K562 (cell line): Measurements from ENCODE around the gene WASL. TPM values are rescaled to one million over a fixed set of nuclear protein-coding genes. Genes with fewer than 3 reads are reported as not detected.

Experiments
- BRD9 ChIP-seq: fragments of 450-650 bp; IDR thresholded peaks from 2 replicates; pipeline ENCODE4 v1.6.1; 2018; ENCODE audit warnings: low read depth; ENCODE audit not compliant: partially characterized antibody
- FOXA1 ChIP-seq: fragments of 450-650 bp; IDR thresholded peaks from 2 replicates; pipeline ENCODE4 v1.6.1; 2016; ENCODE audit warnings: mild to moderate bottlenecking, borderline replicate concordance
- GTF2A2 ChIP-seq: IDR thresholded peaks from 2 replicates; pipeline ENCODE4 v1.6.1; 2016; ENCODE audit warnings: mild to moderate bottlenecking, missing genetic modification characterization, missing compliant biosample characterization
- MEF2A ChIP-seq: IDR thresholded peaks from 2 replicates; pipeline ENCODE4 v1.6.1; 2011; ENCODE audit warnings: low read depth, mild to moderate bottlenecking, low read length, moderate library complexity; ENCODE audit not compliant: control insufficient read depth
- MYC ChIP-seq, 2 experiments: fragments of 250-450 bp in 1 of 2; sonication (Bioruptor Pico) in 1 of 2; IDR thresholded peaks; 2 replicates each; pipeline versions ENCODE4 v1.5.1 to v1.6.1; 2012 to 2021; ENCODE audit warnings: low read depth in 2 of 2, borderline replicate concordance in 1 of 2, improper control_type of control experiment in 1 of 2, low read length in 1 of 2, mild to moderate bottlenecking in 1 of 2, moderate library complexity in 1 of 2
- NCOR1 ChIP-seq: fragments of 450-650 bp; IDR thresholded peaks from 2 replicates; pipeline ENCODE4 v1.6.1; 2016; ENCODE audit warnings: mild to moderate bottlenecking, moderate library complexity
- PHF20 ChIP-seq: fragments of 450-650 bp; IDR thresholded peaks from 2 replicates; pipeline ENCODE4 v1.6.1; 2018; ENCODE audit not compliant: partially characterized antibody
- PRMT5 ChIP-seq: sonication (generic); formaldehyde crosslinking; IDR thresholded peaks from 2 replicates; pipeline ENCODE4 v1.5.0; 2020; ENCODE audit warnings: missing genetic modification reagents
- TEAD4 ChIP-seq, 2 experiments: sonication (generic) in 1 of 2; formaldehyde crosslinking in 1 of 2; IDR thresholded peaks; 2 replicates each; pipeline versions ENCODE4 v1.6.1 to v1.8.0; 2012 to 2022; ENCODE audit warnings: borderline replicate concordance in 1 of 2, inconsistent platforms in 1 of 2, low read length in 1 of 2, mild to moderate bottlenecking in 1 of 2, missing genetic modification reagents in 1 of 2
- ZNF707 ChIP-seq: fragments of 250-450 bp; sonication (Bioruptor Pico); conservative IDR thresholded peaks from 2 replicates; pipeline ENCODE4 v1.8.0; 2022; ENCODE audit warnings: inconsistent platforms, mild to moderate bottlenecking, moderate library complexity
- polyA plus RNA-seq, 8 experiments: library from polyadenylated mRNA; depleted of rRNA in 4 of 8; stranded (reverse) in 5 of 8; unstranded in 3 of 8; fragments of >200 nt; fragmentation: Nextera tagmentation in 2 of 8; fragmentation: Illumina TruSeq in 1 of 8; extraction: Ambion mirVana in 2 of 8; extraction: Trizol in 1 of 8; gene quantifications; 2 replicates each; pipeline versions ENCODE4 v1.2.1 to v1.2.3, GENCODE V29; 2011 to 2014; ENCODE audit warnings: inconsistent platforms in 1 of 8, missing spikeins in 1 of 8
- total RNA-seq, 7 experiments: library from RNA; depleted of rRNA in 6 of 7; stranded (reverse); fragments of >200 nt in 6 of 7; fragmentation: Illumina TruSeq in 2 of 7; extraction: Trizol in 2 of 7; gene quantifications; 2 replicates each; pipeline versions ENCODE4 v1.2.1 to v1.2.3, GENCODE V29; 2011 to 2021; ENCODE audit warnings: low replicate concordance in 1 of 7
- TF ChIP-seq, protein P1 (sequence below): fragments of 250-450 bp; sonication (Bioruptor Pico); IDR thresholded peaks from 2 replicates; pipeline ENCODE4 v1.4.0; 2020
- TF ChIP-seq, protein P2 (sequence below): IDR thresholded peaks from 2 replicates; pipeline ENCODE4 v1.6.1; 2012; ENCODE audit warnings: low read depth, low read length, improper control_type of control experiment, borderline replicate concordance
- TF ChIP-seq, protein P3 (sequence below): IDR thresholded peaks from 2 replicates; pipeline ENCODE4 v1.6.1; 2016; ENCODE audit warnings: missing genetic modification characterization, missing compliant biosample characterization

Gene WASL
- total and polyA plus RNA-seq, 9 of the 15 experiments (the other 6 are each of a cell fraction or from before 2014, with no cell fraction given) = 3.2 to 13.9 (median 8.3) TPM

DNA sequence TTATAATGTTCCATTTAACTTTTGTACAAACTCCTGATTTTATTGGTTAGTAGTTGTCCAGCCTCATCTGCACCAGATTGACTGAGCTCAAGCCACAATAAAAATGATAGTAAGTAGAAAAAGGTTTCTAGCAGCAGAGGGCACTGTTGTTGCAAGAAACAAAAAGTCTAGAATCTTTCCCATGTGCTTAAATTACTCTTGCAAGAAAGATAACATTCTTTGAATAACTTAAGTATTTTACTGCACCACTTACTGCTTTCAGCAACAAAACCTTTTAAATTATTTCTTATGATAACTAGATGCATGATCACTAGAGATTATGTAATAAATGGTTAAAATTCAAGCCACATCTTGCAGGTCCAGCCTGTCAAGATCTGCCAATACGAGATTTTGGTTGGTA is 66.1 kb downstream of the WASL start (continued):
- TF ChIP-seq, protein P1, sequence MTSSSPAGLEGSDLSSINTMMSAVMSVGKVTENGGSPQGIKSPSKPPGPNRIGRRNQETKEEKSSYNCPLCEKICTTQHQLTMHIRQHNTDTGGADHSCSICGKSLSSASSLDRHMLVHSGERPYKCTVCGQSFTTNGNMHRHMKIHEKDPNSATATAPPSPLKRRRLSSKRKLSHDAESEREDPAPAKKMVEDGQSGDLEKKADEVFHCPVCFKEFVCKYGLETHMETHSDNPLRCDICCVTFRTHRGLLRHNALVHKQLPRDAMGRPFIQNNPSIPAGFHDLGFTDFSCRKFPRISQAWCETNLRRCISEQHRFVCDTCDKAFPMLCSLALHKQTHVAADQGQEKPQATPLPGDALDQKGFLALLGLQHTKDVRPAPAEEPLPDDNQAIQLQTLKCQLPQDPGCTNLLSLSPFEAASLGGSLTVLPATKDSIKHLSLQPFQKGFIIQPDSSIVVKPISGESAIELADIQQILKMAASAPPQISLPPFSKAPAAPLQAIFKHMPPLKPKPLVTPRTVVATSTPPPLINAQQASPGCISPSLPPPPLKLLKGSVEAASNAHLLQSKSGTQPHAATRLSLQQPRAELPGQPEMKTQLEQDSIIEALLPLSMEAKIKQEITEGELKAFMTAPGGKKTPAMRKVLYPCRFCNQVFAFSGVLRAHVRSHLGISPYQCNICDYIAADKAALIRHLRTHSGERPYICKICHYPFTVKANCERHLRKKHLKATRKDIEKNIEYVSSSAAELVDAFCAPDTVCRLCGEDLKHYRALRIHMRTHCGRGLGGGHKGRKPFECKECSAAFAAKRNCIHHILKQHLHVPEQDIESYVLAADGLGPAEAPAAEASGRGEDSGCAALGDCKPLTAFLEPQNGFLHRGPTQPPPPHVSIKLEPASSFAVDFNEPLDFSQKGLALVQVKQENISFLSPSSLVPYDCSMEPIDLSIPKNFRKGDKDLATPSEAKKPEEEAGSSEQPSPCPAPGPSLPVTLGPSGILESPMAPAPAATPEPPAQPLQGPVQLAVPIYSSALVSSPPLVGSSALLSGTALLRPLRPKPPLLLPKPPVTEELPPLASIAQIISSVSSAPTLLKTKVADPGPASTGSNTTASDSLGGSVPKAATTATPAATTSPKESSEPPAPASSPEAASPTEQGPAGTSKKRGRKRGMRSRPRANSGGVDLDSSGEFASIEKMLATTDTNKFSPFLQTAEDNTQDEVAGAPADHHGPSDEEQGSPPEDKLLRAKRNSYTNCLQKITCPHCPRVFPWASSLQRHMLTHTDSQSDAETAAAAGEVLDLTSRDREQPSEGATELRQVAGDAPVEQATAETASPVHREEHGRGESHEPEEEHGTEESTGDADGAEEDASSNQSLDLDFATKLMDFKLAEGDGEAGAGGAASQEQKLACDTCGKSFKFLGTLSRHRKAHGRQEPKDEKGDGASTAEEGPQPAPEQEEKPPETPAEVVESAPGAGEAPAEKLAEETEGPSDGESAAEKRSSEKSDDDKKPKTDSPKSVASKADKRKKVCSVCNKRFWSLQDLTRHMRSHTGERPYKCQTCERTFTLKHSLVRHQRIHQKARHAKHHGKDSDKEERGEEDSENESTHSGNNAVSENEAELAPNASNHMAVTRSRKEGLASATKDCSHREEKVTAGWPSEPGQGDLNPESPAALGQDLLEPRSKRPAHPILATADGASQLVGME (CRISPR knock-in tag) = no peak
- TF ChIP-seq TEAD4 (IDR thresholded peaks at IDR 0.05; ENCODE audit: low read length) = peak; percentile 59
- no peak for TF ChIP-seq TEAD4 (CRISPR knock-in tag; IDR thresholded peaks at IDR 0.05; ENCODE audit: borderline replicate concordance)
- no peak for TF ChIP-seq PRMT5
- no peak for TF ChIP-seq FOXA1
- TF ChIP-seq MYC (IDR thresholded peaks at IDR 0.05; ENCODE audit: low read depth, low read length) = peak; percentile 70
- TF ChIP-seq MYC (CRISPR knock-in tag; IDR thresholded peaks at IDR 0.05; ENCODE audit: borderline replicate concordance, low read depth) = no peak
- TF ChIP-seq GTF2A2 = no peak
- TF ChIP-seq PHF20 = no peak
- TF ChIP-seq MEF2A = no peak
- TF ChIP-seq, protein P2, sequence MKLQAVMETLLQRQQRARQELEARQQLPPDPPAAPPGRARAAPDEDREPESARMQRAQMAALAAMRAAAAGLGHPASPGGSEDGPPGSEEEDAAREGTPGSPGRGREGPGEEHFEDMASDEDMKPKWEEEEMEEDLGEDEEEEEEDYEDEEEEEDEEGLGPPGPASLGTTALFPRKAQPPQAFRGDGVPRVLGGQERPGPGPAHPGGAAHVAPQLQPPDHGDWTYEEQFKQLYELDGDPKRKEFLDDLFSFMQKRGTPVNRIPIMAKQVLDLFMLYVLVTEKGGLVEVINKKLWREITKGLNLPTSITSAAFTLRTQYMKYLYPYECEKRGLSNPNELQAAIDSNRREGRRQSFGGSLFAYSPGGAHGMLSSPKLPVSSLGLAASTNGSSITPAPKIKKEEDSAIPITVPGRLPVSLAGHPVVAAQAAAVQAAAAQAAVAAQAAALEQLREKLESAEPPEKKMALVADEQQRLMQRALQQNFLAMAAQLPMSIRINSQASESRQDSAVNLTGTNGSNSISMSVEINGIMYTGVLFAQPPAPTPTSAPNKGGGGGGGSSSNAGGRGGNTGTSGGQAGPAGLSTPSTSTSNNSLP = peak; percentile 58; the same call in 1 of the 2 replicates
- TF ChIP-seq NCOR1 = no peak
- TF ChIP-seq, protein P3, sequence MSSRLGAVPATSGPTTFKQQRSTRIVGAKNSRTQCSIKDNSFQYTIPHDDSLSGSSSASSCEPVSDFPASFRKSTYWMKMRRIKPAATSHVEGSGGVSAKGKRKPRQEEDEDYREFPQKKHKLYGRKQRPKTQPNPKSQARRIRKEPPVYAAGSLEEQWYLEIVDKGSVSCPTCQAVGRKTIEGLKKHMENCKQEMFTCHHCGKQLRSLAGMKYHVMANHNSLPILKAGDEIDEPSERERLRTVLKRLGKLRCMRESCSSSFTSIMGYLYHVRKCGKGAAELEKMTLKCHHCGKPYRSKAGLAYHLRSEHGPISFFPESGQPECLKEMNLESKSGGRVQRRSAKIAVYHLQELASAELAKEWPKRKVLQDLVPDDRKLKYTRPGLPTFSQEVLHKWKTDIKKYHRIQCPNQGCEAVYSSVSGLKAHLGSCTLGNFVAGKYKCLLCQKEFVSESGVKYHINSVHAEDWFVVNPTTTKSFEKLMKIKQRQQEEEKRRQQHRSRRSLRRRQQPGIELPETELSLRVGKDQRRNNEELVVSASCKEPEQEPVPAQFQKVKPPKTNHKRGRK (tag) = no peak
- TF ChIP-seq BRD9 = no peak
- no peak for TF ChIP-seq ZNF707 (CRISPR knock-in tag)
